ENCODE measurements around the gene TBX2.

TBX2 gene

GRCh38 chr17:61369751-61370150 is 29.9 kb upstream of the TBX2 start:
- no peak for DNase-seq

GRCh38 chr17:61371179-61371578 is 28.5 kb upstream of the TBX2 start:
- no peak for DNase-seq

DNA sequence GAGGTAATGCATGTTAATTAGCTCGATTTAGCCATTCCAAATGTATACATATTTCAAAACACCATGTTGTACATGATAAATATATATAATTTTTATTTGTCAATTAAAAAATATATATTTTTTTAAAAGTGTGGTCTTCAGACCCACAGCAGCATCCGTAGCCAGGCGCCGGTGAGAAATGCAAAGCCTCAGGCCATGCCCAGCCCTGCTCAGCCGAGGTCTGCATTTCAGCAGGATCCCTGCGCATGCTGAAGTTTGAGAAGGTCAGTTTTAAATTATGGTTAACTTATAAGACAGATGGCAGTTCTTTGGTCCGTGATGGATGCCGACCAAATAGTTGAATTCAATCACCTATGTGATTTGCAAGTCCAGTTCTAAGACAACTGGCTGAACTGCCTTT is 28.0 kb upstream of the TBX2 start:
- DNase-seq, result no peak

DNA sequence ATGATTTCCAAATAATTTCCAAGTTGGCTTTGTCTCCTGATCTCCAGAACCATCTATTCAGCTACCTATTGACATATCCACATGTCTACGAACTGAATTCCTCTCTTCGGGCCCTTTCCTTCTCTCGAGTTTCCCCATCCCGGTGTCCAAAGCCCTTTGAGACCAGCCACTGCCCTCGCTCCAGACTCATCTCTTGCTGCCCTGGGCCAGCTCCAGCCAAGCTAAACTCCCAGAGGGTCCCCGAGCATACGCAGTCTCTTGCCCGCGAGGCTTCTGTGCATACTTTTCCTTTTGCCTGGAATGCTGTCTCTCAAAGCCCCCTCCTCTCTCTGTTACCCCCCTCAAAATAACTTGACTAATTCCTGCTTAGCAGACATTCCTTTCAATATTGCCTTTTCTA is 27.2 kb upstream of the TBX2 start:
- no peak for DNase-seq

GRCh38 chr17:61376931-61377838 is 22.5 kb upstream of the TBX2 start:
- no peak for DNase-seq

DNA sequence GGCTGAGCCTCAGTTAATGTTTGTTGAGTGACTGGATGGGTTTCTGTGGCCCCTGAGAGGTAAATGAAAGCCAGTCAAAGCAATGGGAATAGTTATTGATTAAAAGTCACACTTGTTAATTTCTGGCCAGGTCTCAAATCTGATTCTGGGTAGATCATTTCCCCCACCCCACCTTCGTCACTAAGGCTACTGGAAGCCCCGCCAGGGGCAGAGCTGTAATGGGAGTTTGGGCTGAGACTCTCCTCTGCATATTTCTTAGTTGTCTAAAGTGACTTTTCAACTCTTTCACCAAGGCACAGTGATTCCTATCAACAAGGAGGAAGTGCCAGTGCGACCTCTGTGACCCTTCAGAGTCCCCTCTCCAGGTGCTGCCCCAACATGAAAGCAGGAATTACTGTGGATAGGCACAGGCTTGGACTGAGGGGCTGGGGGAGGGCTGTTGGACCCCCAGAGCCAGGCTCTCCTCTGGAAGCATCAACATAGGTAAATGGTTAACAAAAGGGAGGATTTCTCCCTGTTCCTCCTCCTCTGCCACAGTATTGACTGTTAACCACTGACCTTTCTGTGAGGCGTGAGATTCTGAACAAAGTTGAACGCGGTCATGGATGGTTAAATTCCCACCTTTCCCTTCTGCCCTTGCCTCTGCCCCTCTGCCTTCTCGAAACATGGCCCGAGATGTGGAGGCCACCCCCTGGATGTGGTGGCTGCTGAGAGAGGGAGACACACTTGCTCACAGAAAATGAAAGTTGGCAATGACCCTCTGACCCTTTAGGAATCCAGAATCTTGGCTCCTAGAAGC is 20.8 kb upstream of the TBX2 start:
- DNase-seq, result no peak

GRCh38 chr17:61379457-61380216 is 20.0 kb upstream of the TBX2 start:
- DNase-seq, result no peak

DNA sequence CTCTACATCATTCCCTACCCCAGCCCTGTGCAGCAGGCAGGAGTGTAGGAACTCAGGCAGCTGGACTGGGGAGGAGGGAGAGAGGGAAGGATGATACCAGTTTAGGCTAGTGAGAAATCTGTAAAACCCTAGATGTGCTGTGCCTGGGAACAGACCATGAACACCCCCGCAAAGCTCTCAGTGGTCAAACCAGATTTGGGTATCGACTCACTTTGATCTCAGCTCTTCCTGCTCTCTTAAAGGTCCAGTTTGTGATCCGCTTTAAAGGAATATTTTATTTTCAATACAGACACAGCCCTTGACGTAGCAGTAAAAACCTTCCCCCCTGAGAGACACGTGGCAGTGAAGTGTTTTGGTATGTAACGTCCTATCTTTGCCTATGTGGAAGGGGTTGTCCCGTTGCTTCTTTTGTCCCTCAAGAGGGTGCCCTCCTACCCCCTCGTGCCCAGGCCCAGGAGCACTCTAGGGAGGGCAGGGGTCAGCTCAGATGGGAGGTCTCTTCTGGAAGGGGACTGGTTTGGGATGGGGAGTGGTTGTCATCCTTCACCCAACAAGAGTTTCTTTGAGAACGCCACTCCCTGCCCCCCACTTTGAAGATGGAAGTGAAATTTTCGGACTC is 19.3 kb upstream of the TBX2 start:
- no peak for DNase-seq

GRCh38 chr17:61380836-61381525 is 18.7 kb upstream of the TBX2 start:
- DNase-seq, result no peak

- DNase-seq, result no peak
Measured at GRCh38 chr17:61381537-61381936, 18.1 kb upstream of the TBX2 start.

DNA sequence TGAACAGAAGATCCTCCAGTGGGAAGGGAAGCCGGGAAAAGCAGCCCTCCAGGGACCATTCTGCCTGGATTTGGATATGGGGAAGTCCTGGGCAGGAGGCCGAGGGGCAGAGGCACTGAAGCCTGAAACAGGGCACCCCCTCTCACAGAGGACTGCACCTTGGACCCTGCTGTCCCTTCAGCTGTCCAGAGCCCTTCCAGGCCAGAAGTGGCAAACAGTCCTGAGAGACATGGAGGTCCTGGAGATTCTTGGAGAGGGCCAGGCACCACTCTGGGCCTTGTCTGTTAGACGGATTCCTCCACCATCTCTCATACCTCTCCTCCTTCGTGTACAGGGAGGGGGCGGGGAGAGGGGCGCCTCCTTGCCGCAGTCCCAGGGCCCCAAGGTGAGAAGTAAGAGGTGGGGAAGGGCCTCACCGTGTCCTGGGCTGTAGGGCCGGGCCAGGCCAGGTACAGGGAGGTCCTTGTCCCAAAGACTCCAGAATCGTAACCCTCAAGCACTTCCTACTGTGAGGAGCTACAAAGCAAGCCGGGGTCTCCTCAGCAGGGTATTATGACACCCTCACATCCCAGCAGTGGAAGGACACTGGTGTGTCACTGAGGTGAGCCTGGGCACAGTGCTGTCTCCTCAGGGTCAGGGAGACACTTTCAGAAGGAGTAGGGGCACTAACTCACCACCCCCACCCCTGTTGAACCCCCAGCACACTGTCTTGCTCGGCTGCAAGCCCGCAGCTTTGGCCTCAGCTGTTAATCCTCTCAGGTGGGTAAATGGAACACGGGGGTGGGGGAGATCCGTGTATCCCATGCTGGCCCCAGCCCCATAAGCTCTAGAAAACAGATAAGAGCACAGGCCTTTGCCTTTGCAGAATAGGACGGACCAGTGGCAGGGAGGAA is 16.6 kb upstream of the TBX2 start:
- DNase-seq, result no peak

DNA sequence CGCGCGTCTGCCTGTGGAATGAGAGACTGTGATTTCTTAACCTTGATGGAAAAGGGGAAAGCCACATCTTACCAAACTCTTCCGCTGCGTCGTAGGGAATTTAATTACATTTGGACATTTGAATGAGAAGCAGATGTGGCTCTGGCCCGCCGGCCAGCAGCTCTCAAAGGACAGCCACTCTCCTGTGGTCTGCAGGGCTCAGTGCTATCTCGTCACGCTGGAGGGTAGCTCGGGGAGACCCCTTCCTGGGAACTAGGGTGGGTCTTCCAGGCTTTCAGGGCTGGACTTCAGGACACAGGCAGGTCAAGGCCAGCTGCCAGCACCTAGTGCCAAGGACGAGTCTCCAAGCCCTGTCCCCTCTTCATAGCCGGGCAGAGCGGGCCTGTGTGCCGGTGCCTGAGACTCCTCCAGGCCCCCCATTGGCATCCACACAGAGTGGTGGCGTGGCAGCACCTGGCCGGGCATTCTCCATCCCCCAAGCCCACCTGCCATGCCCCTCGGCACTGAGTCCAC is 15.9 kb upstream of the TBX2 start:
- no peak for DNase-seq

DNA sequence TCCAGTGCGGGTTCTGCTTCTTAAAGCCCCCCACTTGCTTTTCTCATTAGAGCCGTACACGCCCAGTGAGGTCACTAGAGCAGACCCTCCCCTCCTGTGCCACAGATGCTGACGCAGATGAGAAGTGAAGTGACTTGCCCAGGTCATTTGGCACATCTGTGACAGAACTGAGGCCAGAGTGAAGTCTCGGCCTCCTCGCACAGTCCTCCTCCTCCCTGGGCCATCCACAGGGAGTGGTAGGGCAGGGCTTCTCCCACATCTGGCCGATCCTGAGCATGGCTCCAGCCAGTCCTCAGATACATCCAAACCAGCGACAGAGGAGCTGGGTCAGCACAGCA is 15.3 kb upstream of the TBX2 start:
- DNase-seq, result no peak

GRCh38 chr17:61384692-61385576 is 14.7 kb upstream of the TBX2 start:
- DNase-seq, result no peak

- DNase-seq, result no peak
Measured at GRCh38 chr17:61385577-61386236, 13.9 kb upstream of the TBX2 start.

DNA sequence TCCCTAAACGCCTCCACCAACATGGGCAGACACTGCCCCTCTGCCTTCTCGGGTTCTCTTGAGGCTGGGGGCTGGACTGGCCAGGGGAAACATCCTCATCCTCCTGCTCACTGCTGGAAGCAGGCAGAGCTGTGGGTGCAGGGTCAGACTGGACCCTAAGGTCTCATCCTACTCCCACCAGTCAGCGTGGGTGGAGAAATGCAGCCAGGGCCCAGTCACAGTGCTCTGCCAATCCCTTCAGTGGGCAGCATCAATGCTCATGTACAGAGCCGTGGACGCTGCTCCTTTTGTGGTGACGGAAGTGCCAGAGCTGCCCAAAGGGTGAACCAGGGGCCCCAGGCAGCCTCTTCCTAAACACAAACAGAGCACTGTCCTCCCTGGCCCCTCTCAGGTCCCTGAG is 13.4 kb upstream of the TBX2 start:
- no peak for DNase-seq

- DNase-seq, result no peak
Measured at GRCh38 chr17:61387011-61387410, 12.6 kb upstream of the TBX2 start.

DNA sequence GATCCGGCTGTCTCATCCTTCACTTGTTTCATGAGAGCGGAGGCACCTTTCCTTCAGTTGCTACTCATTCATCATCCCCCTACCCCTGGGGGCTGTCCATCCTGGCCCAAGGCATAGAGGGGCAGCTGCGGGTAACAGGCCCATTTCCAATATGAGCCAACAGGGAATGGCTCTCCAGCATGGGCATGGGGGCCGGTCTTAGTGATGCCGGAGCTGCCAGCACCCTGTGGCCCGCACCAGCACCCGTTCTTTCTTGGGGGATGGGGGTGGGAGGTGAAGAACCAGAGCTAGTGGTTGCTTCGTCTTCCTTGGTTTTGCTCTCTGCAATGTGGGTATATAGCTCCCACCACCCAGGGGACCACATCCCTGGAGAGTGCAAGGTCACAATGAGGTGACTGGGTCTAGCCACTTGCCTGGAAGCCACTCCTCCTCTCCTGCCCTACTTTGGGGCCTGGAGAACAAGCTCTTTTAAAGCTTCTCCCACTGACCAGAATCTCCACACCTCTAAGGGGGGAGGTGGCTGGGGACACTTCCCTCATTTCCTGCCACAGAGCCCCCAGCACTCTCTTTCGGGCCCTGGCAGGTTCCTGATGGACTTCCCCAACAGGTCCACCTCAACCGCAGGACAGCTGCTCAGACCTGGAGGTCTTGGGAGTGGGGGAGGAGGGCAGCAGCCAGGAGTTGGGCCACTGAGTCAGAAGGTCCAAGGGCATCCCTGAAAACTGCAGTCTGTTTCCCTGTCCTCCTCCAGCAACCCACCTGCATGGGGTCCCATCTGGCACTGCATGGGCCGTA is 11.9 kb upstream of the TBX2 start:
- no peak for DNase-seq
